ENCODE results near the gene ABLIM3.

ABLIM3 gene

GRCh38 chr5:149141224-149141956 lies at the start of gene ABLIM3:
ABLIM3 (plus strand) TSS chr5:149141493; CDS start chr5:149142096, 603 bp downstream.
- peak; percentile 55 for DNase-seq

- no peak for DNase-seq
Observed at GRCh38 chr5:149093625-149094024, 47.7 kb upstream of the ABLIM3 start.

GRCh38 chr5:149094996-149095395 lies 46.3 kb upstream of the ABLIM3 start:
- DNase-seq, result no peak

GRCh38 chr5:149099920-149100319 lies 41.4 kb upstream of the ABLIM3 start:
- DNase-seq, result no peak

- DNase-seq, result no peak
Observed at GRCh38 chr5:149100331-149100730, 41.0 kb upstream of the ABLIM3 start.

GRCh38 chr5:149108651-149109280 lies 32.5 kb upstream of the ABLIM3 start:
- DNase-seq, result peak; percentile 40

- DNase-seq, result no peak
Observed at GRCh38 chr5:149110406-149110805, 30.9 kb upstream of the ABLIM3 start.

GRCh38 chr5:149113669-149114068 lies 27.6 kb upstream of the ABLIM3 start:
- peak; percentile 85 for DNase-seq

- peak; percentile 77 for DNase-seq
Observed at GRCh38 chr5:149114403-149115312, 26.6 kb upstream of the ABLIM3 start.

- no peak for DNase-seq
Observed at GRCh38 chr5:149117970-149118369, 23.3 kb upstream of the ABLIM3 start.

GRCh38 chr5:149118463-149118862 lies 22.8 kb upstream of the ABLIM3 start:
- DNase-seq, result no peak

- no peak for DNase-seq
Observed at GRCh38 chr5:149121145-149121544, 20.1 kb upstream of the ABLIM3 start.

- DNase-seq, result no peak
Observed at GRCh38 chr5:149123211-149123610, 18.1 kb upstream of the ABLIM3 start.

GRCh38 chr5:149125386-149125891 lies 15.9 kb upstream of the ABLIM3 start:
- DNase-seq, result no peak

GRCh38 chr5:149126906-149127305 lies 14.4 kb upstream of the ABLIM3 start:
- DNase-seq, result peak; percentile 47

GRCh38 chr5:149127394-149127955 lies 13.8 kb upstream of the ABLIM3 start:
- peak; percentile 65 for DNase-seq

GRCh38 chr5:149128023-149128875 lies 13.0 kb upstream of the ABLIM3 start:
- DNase-seq, result peak; percentile 47

GRCh38 chr5:149129181-149129580 lies 12.1 kb upstream of the ABLIM3 start:
- DNase-seq, result peak; percentile 40

GRCh38 chr5:149130121-149130914 lies 11.0 kb upstream of the ABLIM3 start:
- DNase-seq, result no peak

- DNase-seq, result no peak
Observed at GRCh38 chr5:149132474-149132873, 8.8 kb upstream of the ABLIM3 start.
